Effector memory CD4-positive, alpha-beta T cell (primary cell): Measurements from ENCODE around the gene UBE2U.

ENCODE experiments used
- DNase-seq, 3 donors: peaks; one replicate each; pipeline ENCODE4 v3.0.0-alpha.2; 2020
- H3K27ac ChIP-seq: 2 replicates; pipeline ENCODE4 v1.7.0; 2013; ENCODE audit warnings: mild to moderate bottlenecking, low read length, moderate library complexity; ENCODE audit not compliant: insufficient read depth, poor library complexity, severe bottlenecking
- H3K27me3 ChIP-seq: replicated peaks from 2 replicates; pipeline ENCODE4 v1.7.0; 2013; ENCODE audit warnings: mild to moderate bottlenecking, low read length; ENCODE audit not compliant: insufficient read depth, control insufficient read depth, poor library complexity, severe bottlenecking
- H3K36me3 ChIP-seq: 2 replicates; pipeline ENCODE4 v1.7.0; 2013; ENCODE audit warnings: mild to moderate bottlenecking, low read length, moderate library complexity; ENCODE audit not compliant: control insufficient read depth, insufficient read depth
- H3K4me1 ChIP-seq: 2 replicates; pipeline ENCODE4 v1.7.0; 2013; ENCODE audit warnings: low read length, mild to moderate bottlenecking; ENCODE audit not compliant: control insufficient read depth, insufficient read depth, poor library complexity, severe bottlenecking
- H3K4me3 ChIP-seq: 2 replicates; pipeline ENCODE4 v1.7.0; 2013; ENCODE audit warnings: low read length, low read depth, mild to moderate bottlenecking; ENCODE audit not compliant: insufficient read depth, poor library complexity, severe bottlenecking
- H3K9me3 ChIP-seq: 2 replicates; pipeline ENCODE4 v1.7.0; 2013; ENCODE audit warnings: mild to moderate bottlenecking, low read length, moderate library complexity; ENCODE audit not compliant: control insufficient read depth

Gene UBE2U

DNA sequence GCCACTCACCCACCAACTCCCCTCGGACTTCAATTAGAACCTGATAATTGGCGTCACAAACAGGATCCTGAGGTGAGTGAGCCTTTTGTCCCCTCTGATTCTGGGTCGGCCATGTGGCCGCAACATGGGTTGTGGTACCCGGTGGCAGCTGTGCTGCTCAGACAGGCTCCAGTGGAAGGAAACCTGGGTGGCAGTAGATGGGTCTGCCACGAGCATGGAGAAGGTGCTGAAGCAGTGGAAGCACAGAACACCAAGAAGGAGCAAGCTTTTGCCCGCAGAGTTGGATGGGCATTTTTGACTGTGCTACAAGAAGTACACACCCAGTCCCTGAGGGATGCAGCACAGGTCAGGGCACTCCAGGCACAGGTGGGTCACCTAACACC, 16.5 kb upstream of the UBE2U start:
- Histone ChIP-seq H3K4me1 (no peaks in the 10 kb centered on the region), H3K27ac (no peak overlapping the region), H3K9me3 (no peaks in the 10 kb centered on the region), H3K4me3 (no peak overlapping the region), H3K27me3 (no peaks in the 10 kb centered on the region), H3K36me3 (no peaks in the 10 kb centered on the region)
- no peak for DNase-seq

DNA sequence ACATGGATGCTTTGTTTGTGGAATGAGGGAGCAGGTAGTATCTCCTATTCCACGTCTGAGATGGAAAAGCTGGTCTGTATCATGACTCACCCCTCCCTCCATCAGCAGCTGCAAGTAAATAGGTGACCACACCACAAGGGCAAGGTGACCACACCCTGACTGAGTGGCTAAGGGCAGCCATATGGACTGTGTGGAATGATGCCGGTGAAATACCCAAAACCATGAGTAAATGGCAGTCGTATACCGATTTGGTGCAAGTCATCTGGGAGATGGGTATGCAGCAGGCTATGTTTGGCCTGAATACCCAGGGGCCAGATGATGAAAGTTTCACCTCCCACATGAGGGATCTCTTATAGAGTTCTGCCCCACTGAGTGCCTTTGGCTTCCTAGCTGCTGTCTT, 15.8 kb upstream of the UBE2U start:
- DNase-seq = no peak
- Histone ChIP-seq H3K27me3 (no peaks in the 10 kb centered on the region), H3K4me3 (no peak overlapping the region), H3K9me3 (no peaks in the 10 kb centered on the region), H3K36me3 (no peaks in the 10 kb centered on the region), H3K27ac (no peak overlapping the region), H3K4me1 (no peaks in the 10 kb centered on the region)

GRCh38 chr1:64192290-64192689, 11.1 kb upstream of the UBE2U start:
- Histone ChIP-seq H3K27me3 (no peaks in the 10 kb centered on the region), H3K36me3 (no peaks in the 10 kb centered on the region), H3K4me1 (no peaks in the 10 kb centered on the region), H3K9me3 (no peaks in the 10 kb centered on the region), H3K4me3 (no peak overlapping the region), H3K27ac (no peak overlapping the region)
- DNase-seq = no peak

DNA sequence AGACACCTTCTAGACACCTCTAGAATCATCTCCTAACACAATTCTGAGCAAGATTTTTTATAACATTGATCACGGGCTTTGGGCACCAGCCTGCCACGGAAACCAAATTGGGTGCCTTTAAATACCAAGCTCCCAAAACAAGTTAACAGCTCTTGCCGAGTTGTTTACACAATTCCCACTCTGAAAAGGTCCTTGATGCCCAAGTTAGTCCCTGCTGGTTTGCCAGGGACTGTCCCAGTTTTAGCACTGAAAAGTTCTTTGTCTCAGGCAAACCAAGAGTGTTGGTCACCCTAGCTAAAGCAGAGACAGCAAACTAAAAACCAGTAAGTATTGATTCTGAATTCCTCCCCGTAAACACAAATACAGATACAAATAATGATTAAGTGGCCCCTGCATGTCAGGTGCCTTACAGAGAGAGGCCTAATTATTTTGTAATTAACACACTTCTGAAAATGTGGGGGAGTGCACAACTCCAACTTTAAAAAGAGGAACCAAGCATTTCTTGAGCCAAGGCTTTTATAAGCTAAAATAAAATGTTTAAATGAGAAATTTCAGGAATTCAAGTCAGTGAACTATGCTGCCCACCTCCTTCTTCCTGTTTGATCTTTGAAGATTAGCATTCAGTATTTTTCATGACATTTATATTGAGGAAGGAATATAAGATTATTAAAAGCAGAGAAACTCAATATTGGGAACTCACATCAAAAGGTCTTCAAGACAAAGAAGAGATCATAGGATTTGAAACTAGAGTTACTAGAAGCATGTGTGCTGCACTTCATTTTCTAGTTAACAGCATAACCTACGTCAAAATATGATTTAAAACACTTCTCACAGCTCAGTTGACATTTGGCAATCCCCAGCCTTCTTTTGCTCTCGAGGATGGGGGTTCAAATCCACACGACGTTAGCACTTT, 9.0 kb upstream of the UBE2U start:
- no peaks in the 10 kb centered on the region for H3K27me3 ChIP-seq
- DNase-seq = no peak
- no peaks in the 10 kb centered on the region for H3K9me3 ChIP-seq
- H3K4me1 ChIP-seq = no peaks in the 10 kb centered on the region
- no peak overlapping the region for H3K4me3 ChIP-seq
- H3K36me3 ChIP-seq = no peaks in the 10 kb centered on the region
- H3K27ac ChIP-seq = no peak overlapping the region

DNA sequence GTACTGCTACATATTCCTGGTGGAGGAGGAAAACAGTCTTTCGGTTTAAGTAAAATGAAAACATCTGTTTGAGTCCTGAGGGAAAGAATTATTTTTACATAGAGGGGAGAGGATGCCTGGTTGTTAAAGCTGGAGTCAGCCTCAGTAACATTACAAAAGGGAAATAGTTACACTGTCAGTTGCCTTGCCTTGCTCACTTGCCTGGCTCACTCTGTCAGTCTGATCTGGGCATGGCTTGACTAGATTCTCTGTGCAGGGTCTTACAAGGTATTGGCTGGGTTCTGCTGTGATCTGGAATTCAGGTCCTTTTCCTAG, 8.4 kb upstream of the UBE2U start:
- no peak overlapping the region for H3K27ac ChIP-seq
- H3K4me1 ChIP-seq = no peaks in the 10 kb centered on the region
- H3K36me3 ChIP-seq = no peaks in the 10 kb centered on the region
- no peaks in the 10 kb centered on the region for H3K27me3 ChIP-seq
- no peaks in the 10 kb centered on the region for H3K9me3 ChIP-seq
- no peak for DNase-seq
- no peak overlapping the region for H3K4me3 ChIP-seq

- H3K9me3 ChIP-seq = no peaks in the 10 kb centered on the region
- no peak overlapping the region for H3K4me3 ChIP-seq
- no peaks in the 10 kb centered on the region for H3K27me3 ChIP-seq
- H3K4me1 ChIP-seq = no peaks in the 10 kb centered on the region
- no peak for DNase-seq
- H3K27ac ChIP-seq = no peak overlapping the region
- H3K36me3 ChIP-seq = no peaks in the 10 kb centered on the region
Measured at GRCh38 chr1:64196074-64196870, 7.2 kb upstream of the UBE2U start.

GRCh38 chr1:64197076-64197475, 6.3 kb upstream of the UBE2U start:
- DNase-seq = no peak
- no peaks in the 10 kb centered on the region for H3K36me3 ChIP-seq
- no peak overlapping the region for H3K27ac ChIP-seq
- H3K4me3 ChIP-seq = no peak overlapping the region
- no peaks in the 10 kb centered on the region for H3K4me1 ChIP-seq
- no peaks in the 10 kb centered on the region for H3K27me3 ChIP-seq
- no peaks in the 10 kb centered on the region for H3K9me3 ChIP-seq

DNA sequence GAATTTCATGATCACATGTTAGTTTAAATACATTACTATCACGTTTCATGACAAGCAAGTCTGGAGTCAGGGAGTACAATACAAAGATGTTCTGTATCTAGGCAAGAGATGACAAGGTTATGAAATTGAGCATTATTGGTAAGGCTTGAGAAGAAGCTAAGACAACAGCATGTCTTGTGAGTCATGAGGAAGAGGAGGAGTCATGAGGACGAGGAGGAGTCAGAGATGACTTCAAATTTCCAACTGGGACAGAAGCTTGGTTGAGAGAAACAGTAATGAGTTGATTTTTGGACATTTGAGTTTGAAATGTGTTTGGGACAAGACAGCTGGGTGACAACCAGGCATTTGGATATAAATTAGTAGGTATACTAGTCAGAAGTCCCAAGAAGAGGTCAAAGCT, 4.3 kb upstream of the UBE2U start:
- no peaks in the 10 kb centered on the region for H3K9me3 ChIP-seq
- H3K4me1 ChIP-seq = no peaks in the 10 kb centered on the region
- DNase-seq = no peak
- no peaks in the 10 kb centered on the region for H3K27me3 ChIP-seq
- no peak overlapping the region for H3K4me3 ChIP-seq
- no peak overlapping the region for H3K27ac ChIP-seq
- no peaks in the 10 kb centered on the region for H3K36me3 ChIP-seq

GRCh38 chr1:64200064-64200463, 3.4 kb upstream of the UBE2U start:
- Histone ChIP-seq H3K9me3 (no peaks in the 10 kb centered on the region), H3K4me1 (no peaks in the 10 kb centered on the region), H3K4me3 (no peak overlapping the region), H3K27me3 (no peaks in the 10 kb centered on the region), H3K36me3 (no peaks in the 10 kb centered on the region), H3K27ac (no peak overlapping the region)
- no peak for DNase-seq

DNA sequence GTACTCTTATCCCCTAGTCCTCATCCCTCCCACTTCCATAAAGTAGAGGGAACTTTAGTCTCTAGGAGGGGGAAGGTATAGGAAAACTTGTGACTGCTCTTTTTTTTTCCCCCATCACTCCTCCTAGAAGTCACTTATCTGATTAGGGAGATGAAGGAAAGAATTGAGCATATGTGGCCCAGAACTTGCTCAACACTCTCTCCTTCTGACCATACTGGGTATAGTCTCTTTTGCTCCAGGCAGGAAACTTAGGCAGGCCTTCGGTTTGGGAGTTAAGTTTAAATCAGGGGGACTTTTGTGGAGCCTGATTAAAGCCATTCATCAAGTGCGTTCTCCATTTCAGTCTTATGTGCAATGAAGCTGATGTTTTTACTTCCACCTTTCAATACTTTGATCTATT, 5.8 kb downstream of the UBE2U start:
- no peaks in the 10 kb centered on the region for H3K9me3 ChIP-seq
- DNase-seq = no peak
- no peak overlapping the region for H3K27ac ChIP-seq
- H3K36me3 ChIP-seq = no peaks in the 10 kb centered on the region
- no peaks in the 10 kb centered on the region for H3K4me1 ChIP-seq
- no peaks in the 10 kb centered on the region for H3K27me3 ChIP-seq
- H3K4me3 ChIP-seq = no peak overlapping the region
